ENCODE results near the gene GHRL.

The GHRL gene

GRCh38 chr3:10292505-10293419, at the start of gene GHRL:
TSS of gene GHRL (minus strand) at chr3:10292947. CDS start at chr3:10290180, 2,767 bp downstream.
- no peak for TF ChIP-seq CTCF (IDR thresholded peaks at IDR 0.05; ENCODE audit: control insufficient read depth, insufficient read depth, low read depth, low read length, missing control alignments)
- DNase-seq (ENCODE audit: low read depth) = no peak

GRCh38 chr3:10341901-10342398, 49.2 kb upstream of the GHRL start:
- H3K4me3 ChIP-seq (ENCODE audit: control insufficient read depth, low read depth, low read length) = no peak overlapping the region
- DNase-seq (ENCODE audit: low read depth) = no peak
- no peak for TF ChIP-seq CTCF (IDR thresholded peaks at IDR 0.05; ENCODE audit: control insufficient read depth, insufficient read depth, low read depth, low read length, missing control alignments)

More at GRCh38 chr3:10292505-10293419, at the start of gene GHRL:
- no peak within 1 kb of the TSS for H3K4me3 ChIP-seq (ENCODE audit: control insufficient read depth, low read depth, low read length)

GRCh38 chr3:10340476-10340875, 47.7 kb upstream of the GHRL start:
- TF ChIP-seq CTCF (IDR thresholded peaks at IDR 0.05; ENCODE audit: control insufficient read depth, insufficient read depth, low read depth, low read length, missing control alignments) = no peak
- no peak for DNase-seq (ENCODE audit: low read depth)
- no peak overlapping the region for H3K4me3 ChIP-seq (ENCODE audit: control insufficient read depth, low read depth, low read length)

GRCh38 chr3:10340046-10340445, 47.3 kb upstream of the GHRL start:
- H3K4me3 ChIP-seq (ENCODE audit: control insufficient read depth, low read depth, low read length) = no peak overlapping the region
- no peak for DNase-seq (ENCODE audit: low read depth)
- no peak for TF ChIP-seq CTCF (IDR thresholded peaks at IDR 0.05; ENCODE audit: control insufficient read depth, insufficient read depth, low read depth, low read length, missing control alignments)

- no peak for TF ChIP-seq CTCF (IDR thresholded peaks at IDR 0.05; ENCODE audit: control insufficient read depth, insufficient read depth, low read depth, low read length, missing control alignments)
- H3K4me3 ChIP-seq (ENCODE audit: control insufficient read depth, low read depth, low read length) = no peak overlapping the region
- no peak for DNase-seq (ENCODE audit: low read depth)
Observed at GRCh38 chr3:10339376-10339955, 46.7 kb upstream of the GHRL start.

GRCh38 chr3:10338591-10339353, 46.0 kb upstream of the GHRL start:
- H3K4me3 ChIP-seq (ENCODE audit: control insufficient read depth, low read depth, low read length) = no peak overlapping the region
- no peak for TF ChIP-seq CTCF (IDR thresholded peaks at IDR 0.05; ENCODE audit: control insufficient read depth, insufficient read depth, low read depth, low read length, missing control alignments)
- no peak for DNase-seq (ENCODE audit: low read depth)

Data from AG09309 (cell line).